Activated T-helper 1 cell treated with anti-CD3 and anti-CD28 coated beads, Interleukin-12 subunit alpha, Interleukin-12 subunit beta, Interleukin-2, Interleukin-4 antibody, amounts not matched to agents 30 ng/mL and 10 ng/mL and 1 ng/mL, durations not matched to agents 14 hours and 24 hours and 36 hours (primary cell): ENCODE results near the gene WHAMM. TPM values are rescaled to one million over a fixed set of nuclear protein-coding genes. Genes with fewer than 3 reads are reported as not detected.
"Not testable (repeated sequence)": the region's sequence is repeated elsewhere in the genome, so short reads cannot be mapped to it uniquely, and the experiment has no call there.

Experiments
- DNase-seq: peaks from one replicate; pipeline ENCODE4 v3.0.0; 2021; ENCODE audit warnings: low spot score
- H3K27ac Mint-ChIP-seq: one replicate; pipeline ENCODE4 v1.8.0; 2021; ENCODE audit warnings: mild to moderate bottlenecking, mixed read lengths
- H3K27me3 Mint-ChIP-seq: one replicate; pipeline ENCODE4 v1.8.0; 2022; ENCODE audit warnings: mild to moderate bottlenecking, moderate library complexity, mixed read lengths; ENCODE audit not compliant: insufficient read depth
- H3K36me3 Mint-ChIP-seq: one replicate; pipeline ENCODE4 v1.8.0; 2021; ENCODE audit warnings: low read depth, mixed read lengths
- H3K4me1 Mint-ChIP-seq: one replicate; pipeline ENCODE4 v1.8.0; 2021; ENCODE audit warnings: low read depth, mixed read lengths
- H3K4me3 Mint-ChIP-seq: one replicate; pipeline ENCODE4 v1.8.0; 2021; ENCODE audit warnings: mild to moderate bottlenecking, moderate library complexity, mixed read lengths
- H3K9me3 Mint-ChIP-seq: one replicate; pipeline ENCODE4 v1.8.0; 2021; ENCODE audit warnings: mixed read lengths
- intact Hi-C: fragments of 100-400 bp; cut with micrococcal nuclease; formaldehyde crosslinking; loops from one replicate; pipeline ENCODE4 v1.15.1; 2024
- total RNA-seq: library from RNA; stranded (reverse); gene quantifications from 2 replicates; pipeline ENCODE4 v1.2.3, GENCODE V29; 2022

WHAMM gene
- total RNA-seq, 1 donor from 2014 or later: 7.5 TPM

- peak; percentile 39 for DNase-seq
- Mint-ChIP-seq H3K36me3 (no peaks in the 10 kb centered on the region), H3K4me1 (peaks cover 8% of the 10 kb centered on the region), H3K9me3 (no peaks in the 10 kb centered on the region), H3K27ac (peak overlapping the region; percentile 1), H3K27me3 (peaks cover 9% of the 10 kb centered on the region), H3K4me3 (no peak overlapping the region)
- intact Hi-C loops: loop anchor here (1.0 kb wide), 1 partner anchor 150 kb away; no protein-coding TSS in a partner anchor
Measured at GRCh38 chr15:82849556-82850512, 40.4 kb downstream of the WHAMM start.

GRCh38 chr15:82850731-82851130 lies 41.3 kb downstream of the WHAMM start:
- intact Hi-C loops: no loop called here
- no peak for DNase-seq
- Mint-ChIP-seq H3K27me3 (peaks cover 3% of the 10 kb centered on the region), H3K36me3 (no peaks in the 10 kb centered on the region), H3K4me1 (peaks cover 8% of the 10 kb centered on the region), H3K4me3 (no peak overlapping the region), H3K9me3 (no peaks in the 10 kb centered on the region), H3K27ac (no peak overlapping the region)

GRCh38 chr15:82851306-82851850 lies 42.0 kb downstream of the WHAMM start:
- H3K27ac Mint-ChIP-seq: no peak overlapping the region
- intact Hi-C loops: no loop called here
- no peaks in the 10 kb centered on the region for H3K9me3 Mint-ChIP-seq
- no peak for DNase-seq
- H3K27me3 Mint-ChIP-seq: peaks cover 3% of the 10 kb centered on the region
- no peak overlapping the region for H3K4me3 Mint-ChIP-seq
- H3K4me1 Mint-ChIP-seq: peaks cover 8% of the 10 kb centered on the region
- no peaks in the 10 kb centered on the region for H3K36me3 Mint-ChIP-seq

- Mint-ChIP-seq H3K36me3 (no peaks in the 10 kb centered on the region), H3K27me3 (no peaks in the 10 kb centered on the region), H3K9me3 (no peaks in the 10 kb centered on the region), H3K4me1 (peaks cover 8% of the 10 kb centered on the region), H3K27ac (no peak overlapping the region), H3K4me3 (no peak overlapping the region)
- DNase-seq: no peak
- intact Hi-C loops: no loop called here
Measured at GRCh38 chr15:82851981-82852511, 42.6 kb downstream of the WHAMM start.

- no peaks in the 10 kb centered on the region for H3K27me3 Mint-ChIP-seq
- DNase-seq: no peak
- no peak overlapping the region for H3K4me3 Mint-ChIP-seq
- H3K9me3 Mint-ChIP-seq: no peaks in the 10 kb centered on the region
- no peaks in the 10 kb centered on the region for H3K36me3 Mint-ChIP-seq
- intact Hi-C loops: no loop called here
- H3K4me1 Mint-ChIP-seq: peaks cover 8% of the 10 kb centered on the region
- H3K27ac Mint-ChIP-seq: no peak overlapping the region
Measured at GRCh38 chr15:82852941-82853561, 43.6 kb downstream of the WHAMM start.

- H3K27me3 Mint-ChIP-seq: no peaks in the 10 kb centered on the region
- no peaks in the 10 kb centered on the region for H3K36me3 Mint-ChIP-seq
- no peak for DNase-seq
- H3K4me3 Mint-ChIP-seq: no peak overlapping the region
- intact Hi-C loops: no loop called here
- no peaks in the 10 kb centered on the region for H3K9me3 Mint-ChIP-seq
- peaks cover 5% of the 10 kb centered on the region for H3K4me1 Mint-ChIP-seq
- H3K27ac Mint-ChIP-seq: no peak overlapping the region
Measured at GRCh38 chr15:82854554-82854953, 45.1 kb downstream of the WHAMM start.

- H3K27ac Mint-ChIP-seq: no peak overlapping the region
Measured at GRCh38 chr15:82855286-82856100, 46.1 kb downstream of the WHAMM start.

GRCh38 chr15:82856397-82857170 lies 47.2 kb downstream of the WHAMM start:
- no peak for DNase-seq
- Mint-ChIP-seq H3K4me1 (no peaks in the 10 kb centered on the region), H3K4me3 (no peak overlapping the region), H3K36me3 (no peaks in the 10 kb centered on the region), H3K27ac (peak overlapping the region; percentile 55), H3K9me3 (no peaks in the 10 kb centered on the region), H3K27me3 (no peaks in the 10 kb centered on the region)
- intact Hi-C loops: no loop called here

More at GRCh38 chr15:82855286-82856100, 46.1 kb downstream of the WHAMM start:
- no peaks in the 10 kb centered on the region for H3K27me3 Mint-ChIP-seq
- DNase-seq: no peak
- intact Hi-C loops: no loop called here
- H3K4me1 Mint-ChIP-seq: no peaks in the 10 kb centered on the region
- no peaks in the 10 kb centered on the region for H3K36me3 Mint-ChIP-seq
- no peak overlapping the region for H3K4me3 Mint-ChIP-seq
- no peaks in the 10 kb centered on the region for H3K9me3 Mint-ChIP-seq

- H3K4me3 Mint-ChIP-seq: no peak overlapping the region
- intact Hi-C loops: no loop called here
- peaks cover 6% of the 10 kb centered on the region for H3K27me3 Mint-ChIP-seq
- no peaks in the 10 kb centered on the region for H3K9me3 Mint-ChIP-seq
- H3K4me1 Mint-ChIP-seq: no peaks in the 10 kb centered on the region
- no peak overlapping the region for H3K27ac Mint-ChIP-seq
- DNase-seq: no peak
- H3K36me3 Mint-ChIP-seq: no peaks in the 10 kb centered on the region
Measured at GRCh38 chr15:82858932-82859331, 49.5 kb downstream of the WHAMM start.

GRCh38 chr15:82862886-82863285 lies 53.5 kb downstream of the WHAMM start:
- Mint-ChIP-seq H3K36me3 (no peaks in the 10 kb centered on the region), H3K27ac (no peak overlapping the region), H3K27me3 (peaks cover 9% of the 10 kb centered on the region), H3K9me3 (no peaks in the 10 kb centered on the region), H3K4me1 (no peaks in the 10 kb centered on the region), H3K4me3 (no peak overlapping the region)
- intact Hi-C loops: no loop called here
- DNase-seq: no peak

GRCh38 chr15:82864967-82865366 lies 55.5 kb downstream of the WHAMM start:
- no peaks in the 10 kb centered on the region for H3K36me3 Mint-ChIP-seq
- intact Hi-C loops: no loop called here
- H3K4me3 Mint-ChIP-seq: no peak overlapping the region
- no peak overlapping the region for H3K27ac Mint-ChIP-seq
- peaks cover 9% of the 10 kb centered on the region for H3K27me3 Mint-ChIP-seq
- no peaks in the 10 kb centered on the region for H3K4me1 Mint-ChIP-seq
- DNase-seq: no peak
- H3K9me3 Mint-ChIP-seq: no peaks in the 10 kb centered on the region

- H3K4me3 Mint-ChIP-seq, intact Hi-C loops, H3K27me3 Mint-ChIP-seq, H3K27ac Mint-ChIP-seq, DNase-seq, H3K9me3 Mint-ChIP-seq, H3K36me3 Mint-ChIP-seq, H3K4me1 Mint-ChIP-seq: not testable (repeated sequence)
Measured at GRCh38 chr15:82865581-82865980, 56.2 kb downstream of the WHAMM start.
